Measurements from ENCODE around the gene TMEM132E.

The TMEM132E gene

GRCh38 chr17:34615326-34615725 lies 35.9 kb downstream of the TMEM132E start:
- TF ChIP-seq, protein P1, sequence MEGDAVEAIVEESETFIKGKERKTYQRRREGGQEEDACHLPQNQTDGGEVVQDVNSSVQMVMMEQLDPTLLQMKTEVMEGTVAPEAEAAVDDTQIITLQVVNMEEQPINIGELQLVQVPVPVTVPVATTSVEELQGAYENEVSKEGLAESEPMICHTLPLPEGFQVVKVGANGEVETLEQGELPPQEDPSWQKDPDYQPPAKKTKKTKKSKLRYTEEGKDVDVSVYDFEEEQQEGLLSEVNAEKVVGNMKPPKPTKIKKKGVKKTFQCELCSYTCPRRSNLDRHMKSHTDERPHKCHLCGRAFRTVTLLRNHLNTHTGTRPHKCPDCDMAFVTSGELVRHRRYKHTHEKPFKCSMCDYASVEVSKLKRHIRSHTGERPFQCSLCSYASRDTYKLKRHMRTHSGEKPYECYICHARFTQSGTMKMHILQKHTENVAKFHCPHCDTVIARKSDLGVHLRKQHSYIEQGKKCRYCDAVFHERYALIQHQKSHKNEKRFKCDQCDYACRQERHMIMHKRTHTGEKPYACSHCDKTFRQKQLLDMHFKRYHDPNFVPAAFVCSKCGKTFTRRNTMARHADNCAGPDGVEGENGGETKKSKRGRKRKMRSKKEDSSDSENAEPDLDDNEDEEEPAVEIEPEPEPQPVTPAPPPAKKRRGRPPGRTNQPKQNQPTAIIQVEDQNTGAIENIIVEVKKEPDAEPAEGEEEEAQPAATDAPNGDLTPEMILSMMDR (IDR thresholded peaks at IDR 0.05; ENCODE audit: low read depth, low read length, missing control alignments), result no peak
- in situ Hi-C loops (cut with HindIII; ENCODE audit: low sequenced_read_pairs), result no loop called here
- H3K4me3 ChIP-seq (ENCODE audit: low read depth, low read length), result no peak overlapping the region
- no peak for DNase-seq (ENCODE audit: low read depth)

DNA sequence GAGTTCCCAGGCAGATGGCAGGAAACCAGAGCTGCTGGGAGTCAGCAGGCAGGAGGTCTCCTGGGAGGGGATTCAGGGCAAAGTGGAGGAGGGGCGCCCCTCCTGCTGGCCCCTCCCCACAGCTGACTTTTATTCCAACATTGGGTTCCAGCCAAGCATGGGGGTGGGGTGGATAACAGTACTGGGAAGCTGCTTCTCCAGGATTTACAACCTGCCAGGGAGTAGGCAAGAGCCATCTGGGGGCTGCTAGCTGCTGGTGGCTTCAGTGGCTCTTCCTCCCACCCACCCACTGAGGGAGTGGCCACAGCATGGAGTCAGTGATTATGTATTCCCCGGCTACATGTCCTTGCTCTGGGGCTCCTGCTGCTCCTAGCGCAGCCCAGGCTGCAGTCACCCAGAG lies 36.8 kb downstream of the TMEM132E start:
- in situ Hi-C loops (cut with HindIII; ENCODE audit: low sequenced_read_pairs), result no loop called here
- no peak overlapping the region for H3K4me3 ChIP-seq (ENCODE audit: low read depth, low read length)
- DNase-seq (ENCODE audit: low read depth), result no peak
- TF ChIP-seq, protein P1 (IDR thresholded peaks at IDR 0.05; ENCODE audit: low read depth, low read length, missing control alignments), result no peak

DNA sequence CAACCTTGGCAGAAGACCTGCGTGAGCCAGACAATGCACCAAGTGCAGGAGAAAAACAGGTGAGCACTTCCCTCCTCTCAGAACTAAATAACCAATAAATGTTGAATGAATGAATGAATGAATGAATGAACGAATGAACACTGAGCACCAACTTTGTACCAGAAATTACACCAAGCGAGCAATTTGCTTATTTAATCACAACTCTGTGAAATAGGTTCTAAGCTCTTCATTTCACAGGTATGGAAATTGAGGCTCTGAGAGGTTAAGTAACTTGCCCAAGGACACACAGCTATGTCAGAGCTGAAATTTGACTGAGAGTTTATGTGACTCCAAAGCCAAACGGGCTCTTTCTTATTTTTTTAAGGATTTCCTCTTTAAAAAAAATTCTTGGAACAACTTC lies 38.0 kb downstream of the TMEM132E start:
- TF ChIP-seq, protein P1 (IDR thresholded peaks at IDR 0.05; ENCODE audit: low read depth, low read length, missing control alignments), result no peak
- in situ Hi-C loops (cut with HindIII; ENCODE audit: low sequenced_read_pairs), result no loop called here
- no peak overlapping the region for H3K4me3 ChIP-seq (ENCODE audit: low read depth, low read length)
- no peak for DNase-seq (ENCODE audit: low read depth)

DNA sequence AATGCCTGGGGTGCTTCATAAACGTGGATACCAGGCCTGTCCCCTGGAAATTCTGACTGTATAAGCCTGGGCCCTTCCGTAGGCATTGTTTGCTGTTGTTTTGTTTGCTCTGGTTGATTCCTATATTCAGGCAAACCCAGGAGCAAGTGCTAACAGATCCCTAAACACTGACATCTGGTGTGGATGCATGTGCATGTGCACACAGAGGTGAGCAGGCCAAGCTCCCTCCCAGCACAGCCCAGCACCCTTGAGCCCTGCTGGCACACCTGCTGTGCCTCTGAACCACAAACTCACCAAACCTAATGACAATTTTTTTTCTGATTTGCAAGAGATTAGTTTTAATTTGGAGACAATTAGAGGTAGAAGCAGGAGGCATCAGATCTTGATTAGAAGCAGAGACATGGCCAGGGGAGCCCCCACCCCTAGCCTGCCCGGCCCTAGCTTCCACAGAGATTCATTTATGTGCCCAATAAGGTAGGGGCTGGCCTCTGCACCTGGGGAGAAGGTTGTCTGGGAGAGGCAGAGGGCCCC lies 40.4 kb downstream of the TMEM132E start:
- no peak overlapping the region for H3K4me3 ChIP-seq (ENCODE audit: low read depth, low read length)
- DNase-seq (ENCODE audit: low read depth), result no peak
- TF ChIP-seq, protein P1 (IDR thresholded peaks at IDR 0.05; ENCODE audit: low read depth, low read length, missing control alignments), result no peak
- in situ Hi-C loops (cut with HindIII; ENCODE audit: low sequenced_read_pairs), result no loop called here

GRCh38 chr17:34620458-34620857 lies 41.1 kb downstream of the TMEM132E start:
- in situ Hi-C loops (cut with HindIII; ENCODE audit: low sequenced_read_pairs), result no loop called here
- no peak for DNase-seq (ENCODE audit: low read depth)
- TF ChIP-seq, protein P1 (IDR thresholded peaks at IDR 0.05; ENCODE audit: low read depth, low read length, missing control alignments), result no peak
- H3K4me3 ChIP-seq (ENCODE audit: low read depth, low read length), result no peak overlapping the region

- no peak for DNase-seq (ENCODE audit: low read depth)
- TF ChIP-seq, protein P1 (IDR thresholded peaks at IDR 0.05; ENCODE audit: low read depth, low read length, missing control alignments), result no peak
- H3K4me3 ChIP-seq (ENCODE audit: low read depth, low read length), result no peak overlapping the region
- in situ Hi-C loops (cut with HindIII; ENCODE audit: low sequenced_read_pairs), result no loop called here
Measured at GRCh38 chr17:34622862-34623623, 43.7 kb downstream of the TMEM132E start.
